PFSK-1 (cell line): Measurements from ENCODE around the gene CCDC9B.

ENCODE experiments used
- POLR2AphosphoS5 ChIP-seq: IDR thresholded peaks from 2 replicates; pipeline ENCODE4 v1.6.1; 2012; ENCODE audit warnings: low read depth, mild to moderate bottlenecking, control low read depth, low read length, moderate library complexity
- SIN3A ChIP-seq: IDR thresholded peaks from 2 replicates; pipeline ENCODE4 v1.6.1; 2012; ENCODE audit warnings: mild to moderate bottlenecking, low read length, moderate library complexity, borderline replicate concordance; ENCODE audit not compliant: insufficient read depth
- TF ChIP-seq, protein P1 (sequence below), 2 experiments: IDR thresholded peaks; 2 replicates each; pipeline versions ENCODE4 v1.6.1 to v1.8.0; 2011 to 2012; ENCODE audit warnings: low read depth in 2 of 2, low read length in 2 of 2, control low read depth in 1 of 2, inconsistent platforms in 1 of 2, mild to moderate bottlenecking in 1 of 2, moderate library complexity in 1 of 2; ENCODE audit not compliant: insufficient read depth in 1 of 2

GRCh38 chr15:40334541-40334940, 6.2 kb downstream of the CCDC9B start:
- no peak for TF ChIP-seq POLR2AphosphoS5
- no peak for TF ChIP-seq SIN3A
- TF ChIP-seq, protein P1, sequence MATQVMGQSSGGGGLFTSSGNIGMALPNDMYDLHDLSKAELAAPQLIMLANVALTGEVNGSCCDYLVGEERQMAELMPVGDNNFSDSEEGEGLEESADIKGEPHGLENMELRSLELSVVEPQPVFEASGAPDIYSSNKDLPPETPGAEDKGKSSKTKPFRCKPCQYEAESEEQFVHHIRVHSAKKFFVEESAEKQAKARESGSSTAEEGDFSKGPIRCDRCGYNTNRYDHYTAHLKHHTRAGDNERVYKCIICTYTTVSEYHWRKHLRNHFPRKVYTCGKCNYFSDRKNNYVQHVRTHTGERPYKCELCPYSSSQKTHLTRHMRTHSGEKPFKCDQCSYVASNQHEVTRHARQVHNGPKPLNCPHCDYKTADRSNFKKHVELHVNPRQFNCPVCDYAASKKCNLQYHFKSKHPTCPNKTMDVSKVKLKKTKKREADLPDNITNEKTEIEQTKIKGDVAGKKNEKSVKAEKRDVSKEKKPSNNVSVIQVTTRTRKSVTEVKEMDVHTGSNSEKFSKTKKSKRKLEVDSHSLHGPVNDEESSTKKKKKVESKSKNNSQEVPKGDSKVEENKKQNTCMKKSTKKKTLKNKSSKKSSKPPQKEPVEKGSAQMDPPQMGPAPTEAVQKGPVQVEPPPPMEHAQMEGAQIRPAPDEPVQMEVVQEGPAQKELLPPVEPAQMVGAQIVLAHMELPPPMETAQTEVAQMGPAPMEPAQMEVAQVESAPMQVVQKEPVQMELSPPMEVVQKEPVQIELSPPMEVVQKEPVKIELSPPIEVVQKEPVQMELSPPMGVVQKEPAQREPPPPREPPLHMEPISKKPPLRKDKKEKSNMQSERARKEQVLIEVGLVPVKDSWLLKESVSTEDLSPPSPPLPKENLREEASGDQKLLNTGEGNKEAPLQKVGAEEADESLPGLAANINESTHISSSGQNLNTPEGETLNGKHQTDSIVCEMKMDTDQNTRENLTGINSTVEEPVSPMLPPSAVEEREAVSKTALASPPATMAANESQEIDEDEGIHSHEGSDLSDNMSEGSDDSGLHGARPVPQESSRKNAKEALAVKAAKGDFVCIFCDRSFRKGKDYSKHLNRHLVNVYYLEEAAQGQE (IDR thresholded peaks at IDR 0.05; ENCODE audit: insufficient read depth in 1 of 2, low read depth in 2 of 2, low read length in 2 of 2): no peak
